Endothelial cell of umbilical vein (primary cell): Measurements from ENCODE around the gene NFATC2. TPM values are rescaled to one million over a fixed set of nuclear protein-coding genes. Genes with fewer than 3 reads are reported as not detected.

ENCODE experiments used
- BruUV-seq: library from RNA; stranded (reverse); fragments of 400-500 nt; replicated peaks from 2 replicates; lab custom pipeline; 2021; lab: Mats Ljungman, UMichigan
- CTCF ChIA-PET: fragments of 300-600, 350-600 bp; sonication (Branson Sonifier 250); formaldehyde crosslinking; loops from one replicate; lab custom pipeline; 2021; ENCODE audit warnings: antibody characterized with exemption, inconsistent platforms; lab: Charles Lee
- POLR2A ChIA-PET: fragments of 300-600, 350-600 bp; sonication (Branson Sonifier 250); formaldehyde crosslinking; loops from one replicate; lab custom pipeline; 2021; ENCODE audit warnings: antibody characterized with exemption, inconsistent platforms; lab: Charles Lee
- DNase-seq: peaks from one replicate; pipeline ENCODE4 v3.0.0-alpha.2; 2011; ENCODE audit warnings: low read depth, low spot score
- FAIRE-seq: peaks from 2 replicates; lab custom pipeline; 2011; peaks lifted over from hg19 to GRCh38; lab: Jason Lieb, UNC
- H2AFZ ChIP-seq: 2 replicates; pipeline ENCODE4 v1.6.0; 2012; ENCODE audit warnings: low read depth, low read length, control low read depth, inconsistent platforms
- H3K27ac ChIP-seq: 2 replicates; pipeline ENCODE4 v1.5.1; 2011; ENCODE audit warnings: low read depth, mild to moderate bottlenecking, control low read depth, low read length, moderate library complexity; ENCODE audit not compliant: insufficient read depth
- H3K27me3 ChIP-seq, 2 experiments: 2 replicates each; pipeline versions ENCODE4 v1.6.0 to v1.6.1; 2011; ENCODE audit warnings: low read length in 2 of 2, mixed read lengths in 1 of 2; ENCODE audit not compliant: control insufficient read depth in 2 of 2, insufficient read depth in 2 of 2
- H3K36me3 ChIP-seq, 2 experiments: 2 replicates in 1 of 2; 3 replicates in 1 of 2; pipeline ENCODE4 v1.5.1; 2011; ENCODE audit warnings: low read length in 2 of 2, mild to moderate bottlenecking in 1 of 2, moderate library complexity in 1 of 2; ENCODE audit not compliant: control insufficient read depth in 2 of 2, insufficient read depth in 2 of 2; ENCODE audit errors: extremely low read depth in 1 of 2
- H3K4me1 ChIP-seq: 3 replicates; pipeline ENCODE4 v1.5.1; 2011; ENCODE audit warnings: mild to moderate bottlenecking, low read length; ENCODE audit not compliant: control insufficient read depth, insufficient read depth; ENCODE audit errors: extremely low read depth
- H3K4me2 ChIP-seq: 2 replicates; pipeline ENCODE4 v1.6.1; 2011; ENCODE audit warnings: low read length, control low read depth, mixed read lengths; ENCODE audit not compliant: insufficient read depth
- H3K4me3 ChIP-seq, 3 experiments: fragments of 200-600 bp in 1 of 3; sonication (generic), shearing (Covaris generic) in 1 of 3; replicated peaks in 1 of 3; 2 replicates each; pipeline ENCODE4 v1.5.1; 2011 to 2016; ENCODE audit warnings: control low read depth in 3 of 3, low read length in 3 of 3, mild to moderate bottlenecking in 2 of 3, inconsistent platforms in 1 of 3, low read depth in 1 of 3, moderate library complexity in 1 of 3; ENCODE audit not compliant: insufficient read depth in 1 of 3
- H3K79me2 ChIP-seq: 2 replicates; pipeline ENCODE4 v1.6.0; 2012; ENCODE audit warnings: low read length, inconsistent platforms; ENCODE audit not compliant: control insufficient read depth, insufficient read depth
- H3K9ac ChIP-seq: replicated peaks from 2 replicates; pipeline ENCODE3; 2011; ENCODE audit warnings: low read length, control low read depth; ENCODE audit not compliant: insufficient read depth; ENCODE audit errors: extremely low read depth
- H3K9me1 ChIP-seq: replicated peaks from 3 replicates; pipeline ENCODE4 v1.6.0; 2011; ENCODE audit warnings: mild to moderate bottlenecking, low read length; ENCODE audit not compliant: control insufficient read depth, insufficient read depth; ENCODE audit errors: extremely low read depth
- H3K9me3 ChIP-seq: replicated peaks from 2 replicates; pipeline ENCODE4 v1.5.1; 2012; ENCODE audit warnings: low read length, inconsistent platforms; ENCODE audit not compliant: control insufficient read depth, insufficient read depth
- H4K20me1 ChIP-seq: replicated peaks from 2 replicates; pipeline ENCODE3; 2011; ENCODE audit warnings: mild to moderate bottlenecking, low read length; ENCODE audit not compliant: control insufficient read depth, insufficient read depth; ENCODE audit errors: extremely low read depth
- CTCF ChIP-seq, 2 donors: IDR thresholded peaks; 1 replicate in 1 of 2; 2 replicates in 1 of 2; pipeline ENCODE4 v1.5.1; 2011; ENCODE audit warnings: low read length in 2 of 2, mild to moderate bottlenecking in 2 of 2, moderate library complexity in 2 of 2, control low read depth in 1 of 2, inconsistent platforms in 1 of 2, low read depth in 1 of 2; ENCODE audit not compliant: insufficient read depth in 1 of 2; ENCODE audit errors: extremely low read depth in 1 of 2
- EZH2 ChIP-seq: IDR thresholded peaks from 2 replicates; pipeline ENCODE4 v1.6.1; 2012; ENCODE audit warnings: borderline replicate concordance, low read depth, mild to moderate bottlenecking, moderate library complexity, low read length, inconsistent platforms; ENCODE audit not compliant: severe bottlenecking
- MAX ChIP-seq: IDR thresholded peaks from 2 replicates; pipeline ENCODE4 v1.6.1; 2011; ENCODE audit not compliant: insufficient read depth, insufficient read length
- MYC ChIP-seq: IDR thresholded peaks from one replicate; pipeline ENCODE4 v1.6.1; 2011; ENCODE audit warnings: mild to moderate bottlenecking, low read depth, low read length
- POLR2AphosphoS5 ChIP-seq: IDR thresholded peaks from 2 replicates; pipeline ENCODE4 v1.6.1; 2012; ENCODE audit warnings: low read depth, mild to moderate bottlenecking, control low read depth, low read length, moderate library complexity; ENCODE audit not compliant: insufficient read depth
- dilution Hi-C: fragments of 300-500 bp; cut with MboI; formaldehyde crosslinking; loops from one replicate; pipeline ENCODE4 v1.15.0; 2019; ENCODE audit warnings: low sequenced_read_pairs; ENCODE audit not compliant: extremely low pct_ligation_motif_present
- intact Hi-C: fragments of 100-400 bp; cut with micrococcal nuclease; formaldehyde crosslinking; loops from one replicate; pipeline ENCODE4 v1.10.0; 2022
- polyA plus RNA-seq, 4 experiments: library from polyadenylated mRNA; depleted of rRNA in 3 of 4; stranded (reverse) in 3 of 4; unstranded in 1 of 4; fragments of >200 nt; gene quantifications; 2 replicates each; pipeline versions ENCODE4 v1.2.1 to v1.2.3, GENCODE V29; 2011 to 2012; ENCODE audit warnings: missing spikeins in 1 of 4
- total RNA-seq: library from RNA; stranded (reverse); gene quantifications from 2 replicates; pipeline ENCODE4 v1.2.3, GENCODE V29; 2021

Gene NFATC2
- total and polyA plus RNA-seq, 2 donors (not counting 3 experiments of a cell fraction or from before 2014, with no cell fraction given), result 3.1 to 13.0 TPM

GRCh38 chr20:51382111-51382985 is 160.2 kb downstream of the NFATC2 start:
- intact Hi-C loops (loop anchor here (2.0 kb wide), 1 partner anchor 74 kb away; no protein-coding TSS in a partner anchor), dilution Hi-C loops (no loop called here)
- Histone ChIP-seq H3K36me3 (no peaks in the 10 kb centered on the region), H3K4me1 (peaks cover 30% of the 10 kb centered on the region), H3K27ac (peak overlapping the region; percentile 84), H3K4me3 (no peak overlapping the region), H3K9me3 (no peaks in the 10 kb centered on the region), H2AFZ (no peak overlapping the region), H3K9ac (peak overlapping the region; percentile 71), H3K9me1 (no peaks in the 10 kb centered on the region), H3K79me2 (no peaks in the 10 kb centered on the region), H4K20me1 (no peaks in the 10 kb centered on the region), H3K27me3 (no peaks in the 10 kb centered on the region), H3K4me2 (peak overlapping the region; percentile 26)
- ChIA-PET POLR2A (no interaction called here), CTCF (interaction anchor here (1.2 to 1.5 kb wide), 2 partner anchors 11 to 212 kb away, joined by 3 to 4 read pairs; no protein-coding TSS in a partner anchor)
- peak; percentile 42 for FAIRE-seq
- no peak for TF ChIP-seq MAX
- no peak for TF ChIP-seq CTCF (IDR thresholded peaks at IDR 0.05; ENCODE audit: extremely low read depth in 1 of 2, insufficient read depth in 1 of 2, low read depth in 1 of 2, low read length in 2 of 2)
- no peak for TF ChIP-seq MYC
- no peak for TF ChIP-seq EZH2
- TF ChIP-seq POLR2AphosphoS5, result no peak
- DNase-seq, result no peak
- BruUV-seq, result no TSS peak
